Left colon (tissue), 2 donors: ENCODE measurements around the gene TAF4. TPM values are rescaled to one million over a fixed set of nuclear protein-coding genes. Genes with fewer than 3 reads are reported as not detected.

Experiments used
- ATAC-seq: fragments of 200-7000 bp; cut with Tn5 transposase; one replicate; pipeline ENCODE4 v1.9.1; 2020; ENCODE audit warnings: mild to moderate bottlenecking, moderate library complexity
- DNase-seq, 2 donors: peaks; one replicate each; pipeline ENCODE4 v3.0.0-alpha.2; 2020
- intact Hi-C, 2 donors: fragments of 100-400 bp; cut with DNase I in 1 of 2; cut with micrococcal nuclease in 1 of 2; formaldehyde crosslinking; loops; one replicate each; pipeline versions ENCODE4 v1.11.2 to v1.14.0; 2022; cut with DNase I, micrococcal nuclease
- total RNA-seq, 2 donors: library from RNA; stranded (reverse); fragmentation: NEBNext Ultra II Directional; extraction: Animal tissue kit (Norgen Biotek cat#: 25700); gene quantifications; one replicate each; pipeline ENCODE4 v1.2.1, GENCODE V29; 2021
- donor health status: DM: no; HTN: no; CAD: no.
- donor health status: DM: yes; HTN: yes; CAD: no.

The TAF4 gene
- total RNA-seq, 2 donors from 2014 or later = 22.1 to 28.2 TPM

- DNase-seq = no peak
- no peak for ATAC-seq
- intact Hi-C loops = no loop called here
Observed at GRCh38 chr20:61934716-61935530, 130.8 kb downstream of the TAF4 start.

- DNase-seq = no peak
- intact Hi-C loops = no loop called here
- no peak for ATAC-seq
Observed at GRCh38 chr20:61933951-61934715, 131.5 kb downstream of the TAF4 start.

GRCh38 chr20:61933481-61933950, 132.2 kb downstream of the TAF4 start:
- intact Hi-C loops = no loop called here
- ATAC-seq (no peak), DNase-seq (no peak)

GRCh38 chr20:61932711-61933480, 132.8 kb downstream of the TAF4 start:
- ATAC-seq = no peak
- DNase-seq = peak in 1 of 2 donors; percentile 16
- intact Hi-C loops = no loop called here

- intact Hi-C loops = no loop called here
- DNase-seq (no peak), ATAC-seq (no peak)
Observed at GRCh38 chr20:61932199-61932592, 133.5 kb downstream of the TAF4 start.

GRCh38 chr20:61931476-61932198, 134.0 kb downstream of the TAF4 start:
- ATAC-seq (no peak), DNase-seq (no peak)
- intact Hi-C loops = no loop called here

- intact Hi-C loops = no loop called here
- DNase-seq (no peak), ATAC-seq (no peak)
Observed at GRCh38 chr20:61930776-61931475, 134.8 kb downstream of the TAF4 start.

- no peak for DNase-seq
- intact Hi-C loops = no loop called here
- no peak for ATAC-seq
Observed at GRCh38 chr20:61929971-61930666, 135.6 kb downstream of the TAF4 start.

GRCh38 chr20:61929561-61929960, 136.1 kb downstream of the TAF4 start:
- no peak for DNase-seq
- ATAC-seq = no peak
- intact Hi-C loops = no loop called here

GRCh38 chr20:61927826-61928541, 137.7 kb downstream of the TAF4 start:
- intact Hi-C loops = no loop called here
- ATAC-seq (no peak), DNase-seq (no peak)

- ATAC-seq (no peak), DNase-seq (no peak)
- intact Hi-C loops = no loop called here
Observed at GRCh38 chr20:61927193-61927825, 138.4 kb downstream of the TAF4 start.

GRCh38 chr20:61926796-61927192, 138.9 kb downstream of the TAF4 start:
- ATAC-seq (no peak), DNase-seq (no peak)
- intact Hi-C loops = no loop called here

GRCh38 chr20:61926253-61926613, 139.4 kb downstream of the TAF4 start:
- DNase-seq (no peak), ATAC-seq (no peak)
- intact Hi-C loops = no loop called here

GRCh38 chr20:61925555-61926252, 140.0 kb downstream of the TAF4 start:
- intact Hi-C loops = no loop called here
- no peak for ATAC-seq
- no peak for DNase-seq

GRCh38 chr20:61924858-61925554, 140.7 kb downstream of the TAF4 start:
- intact Hi-C loops = no loop called here
- DNase-seq (no peak), ATAC-seq (no peak)
